Fibroblast of villous mesenchyme (primary cell): ENCODE data around the gene SEC14L2. TPM values are rescaled to one million over a fixed set of nuclear protein-coding genes. Genes with fewer than 3 reads are reported as not detected.

Source experiments
- DNase-seq: peaks from one replicate; pipeline ENCODE4 v3.0.0-alpha.2; 2010; ENCODE audit warnings: low read depth
- H3K4me3 ChIP-seq: 2 replicates; pipeline ENCODE4 v1.5.1; 2011; ENCODE audit warnings: low read depth, mild to moderate bottlenecking, low read length
- small RNA-seq: library from RNA; depleted of rRNA; stranded (forward); fragments of <200 nt; gene quantifications from one replicate; pipeline ENCODE3, GENCODE V24; 2012
- total RNA-seq: library from RNA; depleted of rRNA; stranded (reverse); fragments of >200 nt; gene quantifications from 2 replicates; pipeline ENCODE4 v1.2.3, GENCODE V29; 2012
- TF ChIP-seq, protein P1 (sequence below): IDR thresholded peaks from 2 replicates; pipeline ENCODE4 v1.5.1; 2012; ENCODE audit warnings: low read depth, mild to moderate bottlenecking, low read length; ENCODE audit not compliant: insufficient read depth

SEC14L2 gene
- total RNA-seq, 1 donor = 9.5 TPM

DNA sequence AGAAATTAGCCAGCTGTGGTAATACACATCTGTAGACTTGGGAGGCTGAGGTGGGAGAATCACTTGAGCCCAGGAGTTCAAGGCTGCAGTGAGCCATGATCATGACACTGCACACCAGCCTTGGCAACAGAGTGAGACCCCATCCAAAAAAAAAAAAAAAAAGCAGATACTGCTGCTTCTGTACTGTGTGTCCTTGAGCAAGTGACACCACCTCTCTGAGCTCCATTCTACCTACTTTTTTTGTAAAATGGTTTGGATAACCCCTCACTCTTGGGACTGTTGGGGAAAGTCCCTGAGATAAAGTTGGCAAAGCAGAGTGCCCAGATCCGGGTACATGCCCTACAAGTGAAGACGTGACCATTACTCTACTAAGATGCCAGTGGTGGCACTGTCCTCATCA is 72.3 kb downstream of the SEC14L2 start:
- TF ChIP-seq, protein P1, sequence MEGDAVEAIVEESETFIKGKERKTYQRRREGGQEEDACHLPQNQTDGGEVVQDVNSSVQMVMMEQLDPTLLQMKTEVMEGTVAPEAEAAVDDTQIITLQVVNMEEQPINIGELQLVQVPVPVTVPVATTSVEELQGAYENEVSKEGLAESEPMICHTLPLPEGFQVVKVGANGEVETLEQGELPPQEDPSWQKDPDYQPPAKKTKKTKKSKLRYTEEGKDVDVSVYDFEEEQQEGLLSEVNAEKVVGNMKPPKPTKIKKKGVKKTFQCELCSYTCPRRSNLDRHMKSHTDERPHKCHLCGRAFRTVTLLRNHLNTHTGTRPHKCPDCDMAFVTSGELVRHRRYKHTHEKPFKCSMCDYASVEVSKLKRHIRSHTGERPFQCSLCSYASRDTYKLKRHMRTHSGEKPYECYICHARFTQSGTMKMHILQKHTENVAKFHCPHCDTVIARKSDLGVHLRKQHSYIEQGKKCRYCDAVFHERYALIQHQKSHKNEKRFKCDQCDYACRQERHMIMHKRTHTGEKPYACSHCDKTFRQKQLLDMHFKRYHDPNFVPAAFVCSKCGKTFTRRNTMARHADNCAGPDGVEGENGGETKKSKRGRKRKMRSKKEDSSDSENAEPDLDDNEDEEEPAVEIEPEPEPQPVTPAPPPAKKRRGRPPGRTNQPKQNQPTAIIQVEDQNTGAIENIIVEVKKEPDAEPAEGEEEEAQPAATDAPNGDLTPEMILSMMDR = no peak
- no peak overlapping the region for H3K4me3 ChIP-seq
- DNase-seq = no peak

DNA sequence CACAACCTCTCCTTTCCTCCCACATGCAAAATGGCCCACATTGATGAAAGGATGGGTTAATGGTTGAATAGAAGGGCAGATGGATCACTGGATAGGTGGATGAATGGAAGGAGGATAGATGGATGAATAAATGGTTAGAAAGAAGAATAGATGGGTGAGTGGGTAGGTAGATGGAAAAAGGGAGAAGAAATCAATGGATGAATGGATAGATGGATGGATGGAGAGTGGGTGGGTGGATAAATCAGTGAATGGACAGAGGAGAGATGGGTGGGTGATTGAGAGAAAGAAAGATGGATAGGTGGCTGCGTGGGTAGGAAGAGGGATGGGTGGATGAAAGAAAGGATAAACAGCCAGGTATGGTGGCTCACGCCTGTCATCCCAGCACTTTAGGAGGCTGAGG is 73.8 kb downstream of the SEC14L2 start:
- TF ChIP-seq, protein P1 = no peak
- no peak for DNase-seq
- H3K4me3 ChIP-seq = no peak overlapping the region

DNA sequence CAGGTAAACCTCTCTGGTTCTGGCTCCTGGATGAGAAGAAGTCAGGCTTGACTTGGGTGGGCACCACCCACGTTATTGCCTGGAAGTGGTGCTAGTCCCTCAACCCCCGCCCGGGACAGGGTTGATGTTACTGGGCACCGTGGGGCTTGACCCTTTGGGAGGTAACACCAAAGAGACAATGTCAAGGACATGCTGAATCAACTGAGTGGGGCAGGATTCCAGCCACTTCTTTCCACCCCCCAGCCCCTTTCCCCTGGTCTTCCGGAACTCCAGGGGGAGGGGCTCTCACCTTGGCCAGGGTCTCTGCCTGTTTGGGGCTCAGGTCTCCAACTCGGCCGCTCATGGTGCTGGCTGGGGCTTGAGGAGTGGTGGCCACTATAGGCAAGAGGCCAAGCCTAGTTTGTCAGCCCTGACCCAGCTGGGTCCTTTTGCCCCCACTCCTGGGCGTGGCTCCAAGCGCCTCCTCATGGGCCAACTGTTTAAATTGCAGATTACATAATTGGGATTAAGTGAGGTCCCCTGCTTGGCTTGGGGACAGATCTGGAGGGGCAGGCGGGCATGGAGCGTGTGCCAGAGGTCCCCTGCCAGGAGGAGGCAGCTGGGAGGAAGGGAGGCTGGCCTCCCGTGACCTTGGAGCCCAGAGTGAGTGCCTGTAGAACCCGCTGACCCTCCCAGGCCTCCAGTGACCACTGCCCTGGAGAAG is 74.9 kb downstream of the SEC14L2 start, which contains the start of gene SEC14L3:
Gene SEC14L3, minus strand, starts transcription at position 402 of the 703 bp plus-strand sequence. Its CDS starts 59 bp downstream, at position 343.
- TF ChIP-seq, protein P1 = no peak
- no peak within 1 kb of the TSS for H3K4me3 ChIP-seq
- no peak for DNase-seq

DNA sequence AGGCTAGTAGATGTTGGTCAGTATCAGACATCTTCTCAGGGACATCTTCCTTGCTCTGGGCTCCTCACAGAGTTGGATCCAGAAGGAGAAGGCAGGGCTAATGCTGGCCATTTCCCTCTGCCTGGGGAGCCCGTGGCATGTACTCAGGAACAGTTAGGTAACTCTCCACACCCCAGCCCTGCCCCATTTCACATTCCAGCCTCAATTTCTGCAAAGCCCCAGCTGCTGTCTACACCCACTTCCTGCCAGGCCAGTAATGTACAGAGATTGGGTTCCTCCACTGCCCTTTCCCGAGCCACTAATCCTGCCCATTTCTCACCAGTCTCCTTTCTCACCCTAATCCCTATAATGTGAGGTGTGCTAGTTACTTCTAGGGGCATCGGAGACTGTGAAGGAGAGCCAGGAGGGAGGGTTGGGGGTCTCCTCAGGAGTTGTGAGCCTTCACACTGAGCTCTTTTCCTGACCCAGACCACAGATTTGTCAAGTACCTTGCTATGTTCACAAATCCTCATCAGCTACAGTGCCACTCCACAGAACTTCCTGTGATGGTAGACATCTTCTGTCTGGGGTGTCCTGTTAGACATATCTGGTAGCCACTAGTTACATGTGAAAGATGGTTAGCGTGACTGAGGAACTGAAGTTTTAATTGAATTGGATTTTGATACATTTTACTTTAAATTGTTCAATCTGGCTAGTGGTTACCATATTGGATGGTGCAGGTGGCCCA is 76.3 kb downstream of the SEC14L2 start:
- no peak for DNase-seq
- TF ChIP-seq, protein P1 = no peak
- no peak overlapping the region for H3K4me3 ChIP-seq

DNA sequence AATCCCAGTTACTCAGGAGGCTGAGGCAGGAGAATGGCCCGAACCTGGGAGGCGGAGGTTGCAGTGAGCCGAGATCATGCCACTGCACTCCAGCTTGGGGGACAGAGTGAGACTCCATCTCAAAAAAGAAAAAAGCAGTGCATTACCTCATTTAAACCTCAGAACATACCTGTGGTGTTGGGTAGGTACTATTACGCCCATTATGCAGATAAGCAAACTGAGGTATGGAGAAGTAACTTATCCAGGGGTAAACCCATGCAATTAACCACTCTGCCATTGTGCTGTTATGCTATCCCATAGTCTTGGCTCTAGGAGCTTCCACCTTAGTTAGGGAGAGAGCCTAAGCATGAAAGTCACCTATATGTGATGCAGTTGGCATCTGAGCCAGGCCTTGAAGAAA is 77.3 kb downstream of the SEC14L2 start:
- H3K4me3 ChIP-seq = no peak overlapping the region
- TF ChIP-seq, protein P1 = no peak

More for the DNA sequence above, 77.3 kb downstream of the SEC14L2 start:
- DNase-seq = no peak

Small RNA genes lying within 50 kb of the gene (small RNA-seq; reads per million reads assigned to genes)
- gene AC004832.3 (not detected), gene RNU6-564P (not detected)

Other genes starting within 250 kb of the SEC14L2 start
- 7.4 and 7.8 TPM in 2 replicates for gene LIF, start 150.3 kb upstream of the SEC14L2 start, total RNA-seq
- gene OSM, start 130.2 kb upstream of the SEC14L2 start, total RNA-seq = 0.43 TPM in 1 of 2 replicates, not detected in the other
- 1.6 and 4.3 TPM in 2 replicates for gene CASTOR1, start 107.5 kb upstream of the SEC14L2 start, total RNA-seq
- 26.4 and 29.8 TPM in 2 replicates for gene TBC1D10A, start 70.1 kb upstream of the SEC14L2 start, total RNA-seq
- gene SF3A1, start 40.1 kb upstream of the SEC14L2 start, total RNA-seq = 23.5 and 27.2 TPM in 2 replicates
- 1.3 and 2.6 TPM in 2 replicates for gene CCDC157, start 40.0 kb upstream of the SEC14L2 start, total RNA-seq
- gene RNF215, start 9.6 kb upstream of the SEC14L2 start, total RNA-seq = 19.6 and 20.3 TPM in 2 replicates
- gene MTFP1, start 28.8 kb downstream of the SEC14L2 start, total RNA-seq = 10.8 and 11.3 TPM in 2 replicates
- not detected in 2 replicates for gene SEC14L3, start 75.0 kb downstream of the SEC14L2 start, total RNA-seq
- under 0.01 TPM in 2 replicates for gene SEC14L4, start 108.7 kb downstream of the SEC14L2 start, total RNA-seq
- gene SEC14L6, start 149.7 kb downstream of the SEC14L2 start, total RNA-seq = under 0.01 TPM in 1 of 2 replicates, not detected in the other
- not detected in 2 replicates for gene GAL3ST1, start 177.6 kb downstream of the SEC14L2 start, total RNA-seq
- 51.4 and 57.3 TPM in 2 replicates for gene PES1, start 194.9 kb downstream of the SEC14L2 start, total RNA-seq
- 3.9 and 7.4 TPM in 2 replicates for gene TCN2, start 210.2 kb downstream of the SEC14L2 start, total RNA-seq
- 8.2 and 9.3 TPM in 2 replicates for gene SLC35E4, start 238.8 kb downstream of the SEC14L2 start, total RNA-seq